Measurements from ENCODE around the gene RPLP2. TPM values are rescaled to one million over a fixed set of nuclear protein-coding genes. Genes with fewer than 3 reads are reported as not detected.

RPLP2 gene
- total RNA-seq, 1 donor from 2014 or later, result 1,110 TPM

DNA sequence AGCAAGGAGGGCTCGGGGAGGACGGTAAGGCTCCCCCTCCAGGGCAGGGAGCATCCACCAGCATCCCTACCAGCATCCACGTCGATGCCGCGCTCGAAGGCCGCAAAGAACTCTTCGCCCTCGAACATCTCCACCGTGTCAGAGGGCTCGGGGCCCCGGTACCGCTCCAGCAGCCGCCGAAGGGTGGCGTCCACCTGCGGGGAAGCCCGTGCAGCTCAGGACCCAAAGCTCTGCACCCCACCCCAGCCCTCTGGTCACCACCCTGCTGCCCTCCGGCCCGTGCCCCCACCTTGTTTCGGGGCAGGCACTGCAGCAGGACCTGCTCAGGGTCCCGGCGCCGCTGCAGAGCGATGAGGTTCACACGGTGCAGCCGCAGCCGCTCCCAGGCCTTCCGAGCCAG, 9.3 kb upstream of the RPLP2 start:
- DNase-seq (ENCODE audit: missing footprints), result peak; percentile 50
- intact Hi-C loops (cut with DNase I), result no loop called here

DNA sequence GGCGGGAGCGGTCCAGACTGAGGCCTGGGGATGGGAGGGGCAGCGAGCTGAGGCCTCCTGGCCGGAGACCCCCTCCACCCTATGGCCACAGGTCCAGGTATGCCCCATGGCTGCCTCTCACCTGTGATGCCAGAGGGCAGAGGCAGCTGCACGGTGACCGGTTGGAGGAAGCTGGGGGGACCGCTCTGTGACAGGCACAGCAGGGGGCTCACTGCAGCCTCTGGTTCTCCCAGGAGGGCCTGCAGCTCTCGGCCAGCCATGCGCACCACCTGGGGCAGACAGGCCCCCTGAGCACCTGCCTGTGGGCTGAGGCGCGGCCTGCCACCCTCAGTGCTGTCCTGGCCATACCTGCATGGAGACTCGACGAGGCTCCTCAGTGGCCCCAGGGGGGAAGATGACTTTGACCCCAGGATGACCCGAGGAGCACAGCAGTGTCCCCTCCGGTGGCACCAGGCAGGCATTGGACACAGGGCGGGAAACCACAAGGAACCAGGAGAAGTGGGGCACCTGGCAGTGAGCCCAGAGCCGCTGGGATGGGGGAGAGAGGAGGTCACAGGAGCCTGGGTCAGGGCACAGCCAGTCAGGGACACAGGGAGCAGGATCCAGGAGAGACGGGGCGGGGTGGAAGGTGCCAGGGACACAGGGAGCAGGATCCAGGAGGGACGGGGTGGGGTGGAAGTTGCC, 8.5 kb upstream of the RPLP2 start:
- DNase-seq (ENCODE audit: missing footprints) (no peak), ATAC-seq (no peak)
- intact Hi-C loops (cut with DNase I), result no loop called here

More for the DNA sequence above, 9.3 kb upstream of the RPLP2 start:
- ATAC-seq, result no peak

DNA sequence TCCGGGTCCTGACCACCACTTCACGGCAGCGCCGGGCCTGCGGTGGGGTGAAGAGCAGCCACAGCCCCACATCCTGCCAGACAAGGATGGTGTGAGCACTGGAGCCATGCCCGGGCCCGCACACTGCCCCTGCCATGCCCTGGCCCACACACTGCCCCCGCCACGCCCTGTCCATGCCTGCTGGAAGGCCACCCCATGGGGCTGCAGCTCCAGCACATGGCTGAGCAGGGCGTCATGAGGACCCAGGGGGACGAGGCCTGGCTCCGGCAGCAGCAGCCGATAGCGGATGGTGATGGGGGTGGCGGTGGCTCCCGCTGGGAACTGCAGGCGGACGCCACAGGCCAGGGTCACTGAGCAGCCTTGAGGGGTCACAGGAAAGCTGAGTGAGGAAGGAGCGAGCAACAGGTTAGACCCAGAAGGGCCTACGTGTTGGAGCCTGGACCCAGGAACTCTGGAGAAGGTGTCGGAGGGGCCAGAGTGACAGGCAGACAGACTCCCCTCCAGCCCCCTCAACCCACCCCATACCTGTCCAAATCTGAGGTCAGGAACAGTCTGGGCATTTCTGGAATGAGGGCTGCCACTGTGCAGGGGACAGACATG, 7.6 kb upstream of the RPLP2 start:
- ATAC-seq (no peak), DNase-seq (ENCODE audit: missing footprints) (no peak)
- intact Hi-C loops (cut with DNase I), result no loop called here

DNA sequence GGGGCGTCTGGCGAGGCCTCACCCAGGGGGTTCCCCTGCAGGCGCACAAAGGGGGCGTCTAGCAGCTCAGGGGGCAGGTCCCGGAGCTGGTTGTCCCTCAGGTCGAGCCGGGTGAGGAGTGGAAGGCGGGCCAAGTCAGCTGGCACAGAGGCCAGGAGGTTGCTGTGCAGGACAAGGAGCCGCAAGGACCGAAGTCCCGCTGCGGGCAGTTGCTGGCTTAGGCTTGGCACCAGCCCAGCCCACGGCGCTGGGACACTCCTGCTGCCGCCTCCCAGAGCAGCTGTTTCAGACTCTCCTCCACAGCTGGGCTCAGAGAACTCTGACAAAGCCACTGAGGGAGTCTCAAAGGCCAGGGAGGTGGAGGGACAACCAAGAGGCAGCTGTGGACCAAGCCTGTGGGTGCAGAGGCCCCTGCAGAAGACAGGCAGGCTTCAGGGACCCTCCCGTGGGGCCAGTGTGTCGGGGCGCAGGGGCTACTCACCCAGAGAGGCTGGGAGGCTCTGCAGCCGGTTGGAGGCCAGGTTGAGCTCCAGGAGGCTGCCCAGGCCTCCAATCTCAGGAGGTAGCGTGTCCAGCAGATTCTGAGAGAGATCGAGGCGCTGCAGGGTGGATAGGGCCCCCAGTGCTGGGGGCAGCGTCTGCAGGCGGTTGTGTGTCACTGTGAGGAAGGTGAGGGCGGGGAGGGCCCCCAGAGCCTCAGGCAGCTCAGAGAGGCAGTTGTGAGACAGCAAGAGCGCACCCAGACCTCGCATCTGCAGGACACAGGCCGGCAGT, 6.9 kb upstream of the RPLP2 start:
- intact Hi-C loops (cut with DNase I), result no loop called here
- DNase-seq (ENCODE audit: missing footprints) (no peak), ATAC-seq (no peak)

DNA sequence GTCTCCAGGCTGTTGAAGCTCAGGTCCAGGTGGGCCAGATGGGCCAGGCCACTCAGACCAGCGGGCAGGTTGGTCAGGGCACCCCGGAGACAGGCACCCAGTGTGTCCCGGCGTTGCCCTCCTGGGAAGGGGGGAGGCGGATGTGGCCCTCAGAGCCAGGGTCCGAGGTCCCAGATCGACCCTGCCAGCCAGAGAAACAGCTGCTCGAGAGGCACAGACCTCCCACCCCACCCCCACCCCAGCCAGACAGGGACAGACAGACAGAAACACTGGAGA, 6.4 kb upstream of the RPLP2 start:
- ATAC-seq (no peak), DNase-seq (ENCODE audit: missing footprints) (no peak)
- intact Hi-C loops (cut with DNase I), result no loop called here

DNA sequence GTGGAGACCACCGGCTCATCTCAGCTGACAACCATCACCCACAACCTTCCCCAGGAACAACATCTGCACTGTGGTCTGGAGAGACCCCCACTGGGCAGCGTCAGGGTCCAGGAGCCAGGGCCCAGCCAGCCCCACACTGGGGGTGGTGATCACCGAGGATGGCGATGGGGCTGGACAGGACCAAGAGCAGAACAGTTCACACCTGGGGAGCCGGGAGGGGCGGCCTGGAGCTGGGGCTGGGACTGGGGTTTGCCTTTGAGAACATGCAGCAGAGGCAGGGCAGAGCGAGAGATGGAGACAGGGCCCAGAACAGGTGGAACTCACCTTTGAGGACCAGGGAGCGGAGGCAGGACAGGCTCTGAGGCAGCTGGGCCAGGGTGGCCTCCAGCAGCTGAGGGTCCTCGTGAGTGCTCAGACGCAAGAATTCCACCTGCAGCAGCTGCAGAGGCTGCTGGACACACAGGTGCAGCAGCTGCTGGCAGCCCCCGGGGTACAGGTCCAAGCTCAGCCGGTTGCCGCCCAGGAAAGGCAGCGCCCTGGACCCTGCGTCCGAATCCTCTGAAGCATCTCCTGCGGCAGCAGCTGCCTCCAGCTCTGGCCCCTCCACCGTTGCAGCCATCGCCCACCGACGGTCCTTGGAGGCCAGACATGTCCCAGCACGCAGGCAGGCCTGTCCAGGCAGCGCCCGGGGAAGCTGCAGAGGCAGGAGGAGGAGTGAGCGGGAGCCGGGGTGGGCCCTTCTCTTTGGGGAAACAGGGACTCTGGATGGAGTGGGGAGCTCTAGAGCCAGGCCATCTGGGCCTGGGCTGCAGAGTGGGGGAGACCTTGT, 5.8 kb upstream of the RPLP2 start:
- no peak for ATAC-seq
- DNase-seq (ENCODE audit: missing footprints), result no peak
- intact Hi-C loops (cut with DNase I), result no loop called here

DNA sequence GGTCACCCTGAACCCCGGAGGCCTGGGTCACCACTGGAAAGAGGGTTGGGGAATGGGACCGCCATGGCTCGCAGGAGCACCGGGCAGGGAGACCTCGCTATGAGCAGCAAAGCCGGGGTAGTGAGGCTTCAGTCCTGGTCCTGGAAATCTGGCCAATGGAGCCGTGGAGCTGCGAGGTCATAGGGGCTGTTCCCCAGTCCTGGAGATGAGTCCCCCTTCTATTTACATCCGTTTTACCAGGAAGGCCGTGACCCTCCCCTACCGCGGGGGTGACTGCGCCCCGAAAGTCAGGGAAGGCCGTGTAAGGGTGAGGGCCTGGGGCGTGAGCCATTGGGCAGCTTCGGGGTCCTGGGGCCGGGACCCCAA, 5.2 kb upstream of the RPLP2 start:
- intact Hi-C loops (cut with DNase I), result no loop called here
- no peak for DNase-seq (ENCODE audit: missing footprints)
- ATAC-seq, result no peak

DNA sequence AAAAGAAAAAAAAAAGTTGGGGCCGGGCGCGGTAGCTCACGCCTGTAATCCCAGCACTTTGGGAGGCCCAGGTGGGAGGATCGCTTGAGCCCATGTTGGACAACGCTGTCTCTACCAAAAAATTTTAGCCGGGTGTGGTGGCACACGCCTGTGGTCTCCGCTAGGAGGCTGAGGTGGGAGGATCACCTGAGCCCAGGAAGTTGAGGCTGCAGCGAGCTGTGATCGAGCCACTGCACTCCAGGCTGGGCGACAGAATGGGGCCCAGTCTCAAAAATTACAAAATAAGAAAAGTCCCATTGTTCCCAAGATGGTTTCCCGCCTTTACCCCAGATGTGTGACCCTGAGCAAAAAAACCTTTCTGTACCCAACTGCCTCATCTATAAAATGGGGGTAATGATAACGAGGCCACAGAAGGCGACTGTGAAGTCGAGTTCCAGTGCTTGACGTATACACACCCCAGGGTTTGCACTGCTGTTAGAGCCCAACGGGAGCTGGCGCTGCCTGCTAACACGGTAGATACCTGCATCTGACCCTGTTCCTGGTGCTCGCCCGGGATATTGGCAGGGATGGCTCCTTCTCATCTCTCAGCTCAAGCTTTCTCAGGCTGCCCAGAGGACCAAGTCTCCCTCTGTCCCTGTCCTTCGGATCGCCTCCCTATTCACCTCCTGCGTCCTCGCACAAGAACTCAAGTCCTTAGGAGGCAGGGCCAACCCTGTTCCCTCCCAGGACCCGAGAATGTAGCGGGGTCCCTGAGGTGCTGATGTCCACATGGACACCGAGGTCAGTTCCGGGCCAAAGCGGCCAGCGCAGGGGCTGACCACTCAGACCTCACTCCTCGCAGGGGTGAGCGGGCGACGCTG, 1.1 kb upstream of the RPLP2 start:
- DNase-seq (ENCODE audit: missing footprints), result no peak
- no peak for ATAC-seq
- intact Hi-C loops (cut with DNase I), result loop anchor here (5.0 kb wide), 1 partner anchor 34 kb away; the partner anchor contains the start of genes POLR2L and TSPAN4

DNA sequence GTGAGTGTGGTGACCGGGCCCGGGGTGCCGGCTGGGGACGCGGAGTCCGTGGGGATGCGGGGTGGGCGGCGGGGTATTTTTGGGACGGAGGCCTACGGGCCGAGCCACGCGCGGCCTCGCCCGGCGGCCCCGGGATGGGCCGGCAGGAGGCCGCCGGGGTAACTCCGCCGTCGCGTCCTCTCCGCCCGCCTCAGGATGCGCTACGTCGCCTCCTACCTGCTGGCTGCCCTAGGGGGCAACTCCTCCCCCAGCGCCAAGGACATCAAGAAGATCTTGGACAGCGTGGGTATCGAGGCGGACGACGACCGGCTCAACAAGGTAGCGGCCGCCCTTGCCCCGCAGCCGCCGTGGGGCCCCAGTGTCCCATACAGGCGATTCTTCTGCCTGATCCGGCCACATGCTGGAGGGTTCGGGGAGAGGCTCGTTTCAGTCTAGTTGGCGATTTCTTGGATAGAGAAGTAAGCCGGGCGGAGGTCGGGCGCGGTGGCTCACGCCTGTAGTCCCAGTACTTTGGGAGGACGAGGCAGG, 337 bp downstream of the RPLP2 start:
- ATAC-seq (no peak), DNase-seq (ENCODE audit: missing footprints) (peak; percentile 63)
- intact Hi-C loops (cut with DNase I), result no loop called here

DNA sequence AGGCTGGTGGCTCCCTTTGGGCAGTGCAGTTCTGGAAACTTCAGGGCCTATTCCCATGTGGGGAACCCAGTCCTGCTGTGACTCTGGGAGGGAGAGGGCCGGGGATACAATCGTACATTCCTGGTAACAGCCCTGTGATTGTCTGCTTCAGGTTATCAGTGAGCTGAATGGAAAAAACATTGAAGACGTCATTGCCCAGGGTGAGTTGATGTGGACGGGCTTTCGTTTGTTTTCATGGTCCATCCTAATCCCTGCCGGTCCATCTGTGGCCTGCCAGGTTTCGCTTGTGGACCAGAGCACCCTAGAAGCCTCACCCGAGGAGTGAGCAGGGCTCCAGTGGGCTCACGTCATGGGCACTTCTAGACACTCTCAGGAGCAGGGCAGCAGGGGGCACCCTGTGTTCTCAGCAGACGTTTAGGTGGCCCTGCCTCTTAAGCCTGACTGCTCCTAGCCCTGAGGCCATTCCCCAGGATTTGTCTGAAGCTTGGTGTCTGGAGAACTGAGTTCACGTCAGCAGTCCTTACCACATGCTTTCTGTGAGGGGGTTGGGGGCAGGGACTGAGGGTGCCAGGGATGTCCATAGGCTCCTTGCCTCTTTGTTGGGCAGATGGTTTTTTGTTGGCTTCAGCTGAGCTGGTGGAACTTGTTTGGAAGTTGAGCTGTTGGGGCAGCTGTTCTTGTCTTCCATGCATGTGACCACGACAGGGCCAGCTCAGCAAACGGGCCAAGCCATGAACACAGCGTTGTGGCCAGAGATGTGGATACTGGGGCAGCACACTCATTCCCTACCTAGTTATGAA, 1.9 kb downstream of the RPLP2 start:
- DNase-seq (ENCODE audit: missing footprints), result no peak
- ATAC-seq, result no peak
- intact Hi-C loops (cut with DNase I), result no loop called here

DNA sequence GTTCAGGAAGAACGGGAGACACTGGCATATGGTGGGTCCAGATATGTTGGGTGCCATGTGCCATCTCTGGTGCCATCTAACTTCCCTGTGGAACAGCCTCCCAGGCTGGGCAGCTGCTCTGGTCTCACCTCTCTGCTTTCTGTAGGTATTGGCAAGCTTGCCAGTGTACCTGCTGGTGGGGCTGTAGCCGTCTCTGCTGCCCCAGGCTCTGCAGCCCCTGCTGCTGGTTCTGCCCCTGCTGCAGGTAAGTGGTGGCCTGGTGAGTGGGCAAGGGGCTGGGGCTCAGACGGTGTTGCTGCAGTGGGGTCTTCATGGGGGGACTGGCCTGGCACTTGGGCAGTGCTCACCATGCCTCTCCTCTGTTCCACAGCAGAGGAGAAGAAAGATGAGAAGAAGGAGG, 2.6 kb downstream of the RPLP2 start:
- ATAC-seq (no peak), DNase-seq (ENCODE audit: missing footprints) (no peak)
- intact Hi-C loops (cut with DNase I), result no loop called here

DNA sequence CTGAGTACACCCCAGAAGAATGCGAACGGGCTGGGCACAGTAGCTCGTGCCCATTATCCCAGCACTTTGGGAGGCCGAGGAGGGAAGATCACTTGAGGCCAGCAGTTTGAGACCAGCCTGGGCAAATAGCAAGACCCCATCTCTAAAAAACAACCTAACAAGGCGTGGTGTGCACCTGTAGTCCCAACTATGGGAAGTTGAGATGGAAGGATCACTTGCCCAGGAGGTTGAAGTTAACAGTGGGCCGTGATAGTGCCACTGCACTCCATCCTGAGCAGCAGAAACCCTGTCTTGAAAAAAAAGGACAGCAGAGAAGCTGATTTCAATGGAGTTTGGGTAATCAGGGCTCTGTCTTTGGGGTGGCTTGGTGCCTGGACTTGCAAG, 3.3 kb downstream of the RPLP2 start:
- intact Hi-C loops (cut with DNase I), result no loop called here
- no peak for ATAC-seq
- no peak for DNase-seq (ENCODE audit: missing footprints)

DNA sequence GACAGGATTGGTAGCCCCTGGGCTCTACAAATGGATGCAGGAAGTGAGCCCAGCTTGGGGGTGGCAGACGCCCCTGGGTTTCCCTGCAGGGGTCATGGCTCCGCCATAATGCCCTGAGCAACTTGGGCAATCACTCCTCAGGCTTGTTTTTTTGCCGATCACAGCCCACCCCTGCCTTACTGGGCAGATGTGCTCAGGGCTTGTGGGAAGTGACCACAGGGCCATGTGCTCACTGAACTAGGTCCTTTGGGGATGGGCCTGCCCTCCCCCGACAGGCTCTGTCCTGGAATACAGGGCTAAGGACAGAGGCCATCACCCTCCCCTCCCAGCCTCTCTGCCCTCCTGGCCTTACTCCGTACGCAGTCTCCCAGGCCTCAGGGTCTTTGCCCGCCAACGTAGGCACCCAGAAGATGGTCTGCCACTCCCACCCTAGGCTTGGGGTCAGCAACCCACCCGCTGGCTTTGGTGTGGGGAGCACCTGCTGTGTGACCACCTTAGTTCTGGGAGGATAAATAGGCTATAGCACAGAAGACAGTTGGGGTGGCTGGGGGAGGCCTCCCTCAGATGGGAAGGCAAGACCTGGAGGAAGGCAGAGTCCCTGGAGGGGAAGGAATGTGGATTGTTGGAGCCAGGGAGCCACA, 3.8 kb downstream of the RPLP2 start:
- ATAC-seq (no peak), DNase-seq (ENCODE audit: missing footprints) (no peak)
- intact Hi-C loops (cut with DNase I), result no loop called here

DNA sequence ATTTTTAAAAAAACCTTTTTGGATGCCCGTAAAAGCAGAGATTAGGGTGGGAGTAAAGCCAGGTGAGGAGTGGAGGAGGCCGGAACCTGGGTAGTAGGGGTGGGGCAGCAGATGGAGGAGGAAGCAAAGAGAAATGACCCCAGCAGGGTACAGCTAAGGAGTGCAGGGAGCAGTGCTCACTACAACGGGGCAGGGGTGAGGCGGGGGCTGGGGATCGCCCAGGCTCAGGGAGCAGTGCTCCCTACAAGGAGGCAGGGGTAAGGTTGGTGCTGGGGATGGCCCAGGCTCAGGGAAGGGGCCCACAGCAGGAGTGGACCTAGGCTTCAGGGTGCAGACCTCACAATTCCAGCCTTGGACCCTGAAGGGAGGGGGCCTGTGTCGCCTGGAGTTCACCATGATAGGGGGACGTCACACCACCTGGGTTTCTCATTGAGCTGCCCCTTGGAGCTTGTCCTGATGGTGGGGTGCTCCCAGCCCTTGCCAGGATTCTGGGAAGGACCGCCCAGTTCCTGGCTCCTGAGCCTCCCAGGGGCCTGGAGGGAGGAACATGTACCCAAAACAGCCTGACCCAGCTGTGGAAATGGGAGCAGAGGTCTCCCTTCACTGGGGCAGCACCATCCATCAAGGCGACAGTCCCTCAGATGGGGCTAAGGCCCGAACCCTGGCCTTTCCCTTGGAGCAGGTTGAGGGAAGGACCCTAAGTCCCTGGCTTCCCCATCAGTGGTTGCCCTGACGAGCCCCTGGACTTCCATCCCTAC, 6.1 kb downstream of the RPLP2 start:
- no peak for ATAC-seq
- intact Hi-C loops (cut with DNase I), result no loop called here
- DNase-seq (ENCODE audit: missing footprints), result no peak

DNA sequence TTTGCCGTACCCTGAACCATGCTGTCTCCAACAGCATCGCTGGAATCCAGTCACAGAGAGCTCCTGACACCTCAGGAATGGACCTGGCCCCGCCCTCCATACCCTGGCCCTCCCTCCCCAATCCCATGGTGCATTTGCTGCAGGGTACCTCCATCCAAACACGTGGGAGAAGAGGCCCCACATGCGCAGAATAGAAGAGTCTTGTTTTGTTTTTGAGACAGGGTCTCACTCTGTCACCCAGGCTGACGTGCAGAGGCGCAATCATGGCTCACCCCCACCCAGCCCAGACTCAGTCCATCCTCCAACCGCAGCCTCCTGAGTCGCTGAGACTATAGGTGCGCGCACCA, 6.6 kb downstream of the RPLP2 start:
- no peak for DNase-seq (ENCODE audit: missing footprints)
- intact Hi-C loops (cut with DNase I), result no loop called here
- no peak for ATAC-seq

DNA sequence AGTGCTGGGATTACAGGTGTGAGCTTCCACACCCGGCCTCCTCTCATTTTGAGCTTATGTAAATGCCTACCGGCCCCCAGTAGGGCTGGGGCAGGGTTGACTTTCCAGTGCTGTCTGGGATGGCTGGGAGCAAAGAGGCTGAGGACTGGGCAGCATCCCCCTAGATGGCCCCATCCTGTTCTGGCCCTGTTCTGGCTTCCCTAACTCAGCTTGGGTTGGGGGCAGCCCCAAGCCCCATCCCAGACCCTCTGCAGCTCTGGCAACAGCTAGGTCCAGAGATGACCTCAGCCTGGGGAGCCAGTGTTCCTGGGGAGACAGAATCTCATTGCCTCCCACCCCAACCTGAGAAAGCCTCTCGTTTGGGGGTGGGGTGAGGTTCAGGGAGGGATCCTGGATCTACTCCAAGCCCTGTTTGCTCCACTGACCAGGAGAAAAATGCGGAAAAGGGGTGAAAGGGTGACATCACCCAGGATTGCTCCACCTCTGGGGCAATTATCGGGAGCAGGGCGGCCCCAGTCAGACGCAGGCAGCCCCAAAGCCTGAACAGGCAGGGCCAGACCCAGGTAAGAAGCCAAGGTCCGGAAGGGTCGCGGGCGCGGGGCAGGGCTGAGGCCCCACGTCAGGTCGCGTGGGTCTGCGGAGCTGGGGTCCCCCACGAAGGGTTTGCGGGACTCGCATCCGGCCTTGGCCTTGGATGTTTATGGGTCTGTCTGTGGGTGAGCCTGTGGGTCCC, 8.8 kb downstream of the RPLP2 start, which contains the start of gene PNPLA2:
TSS of gene PNPLA2 (plus strand) at position 519 of the 733 bp plus-strand sequence. CDS start 805 bp downstream, outside the sequence.
- ATAC-seq, result no peak
- intact Hi-C loops (cut with DNase I), result no loop called here
- peak; percentile 75 for DNase-seq (ENCODE audit: missing footprints)

All from Right ventricle myocardium inferior (tissue), 1 donor.